ENCODE results near the gene ILF3. TPM values are rescaled to one million over a fixed set of nuclear protein-coding genes. Genes with fewer than 3 reads are reported as not detected.

The ILF3 gene
- total and polyA plus RNA-seq, 2 donors (not counting 3 experiments of a cell fraction or from before 2014, with no cell fraction given): 186 to 459 TPM

DNA sequence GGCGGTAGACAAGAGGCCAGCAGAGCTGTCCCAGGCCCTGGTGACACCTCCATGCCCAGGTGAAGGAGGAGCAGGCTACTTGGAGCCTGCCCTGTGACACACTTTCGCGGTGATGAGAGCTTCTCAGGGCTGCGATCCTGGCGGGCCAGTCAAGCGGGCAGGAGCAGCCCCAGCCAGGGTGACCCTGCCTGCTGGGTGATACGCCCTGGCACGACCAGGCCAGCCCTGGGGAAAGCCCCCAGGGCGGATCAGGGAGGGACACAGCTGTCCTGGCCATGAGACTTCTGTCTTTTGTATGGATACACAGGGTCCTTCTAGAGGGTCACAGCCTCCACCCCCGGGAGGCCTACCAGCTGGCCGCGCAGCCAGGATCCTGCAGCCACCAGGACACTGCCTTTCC, 76.8 kb downstream of the ILF3 start:
- Histone ChIP-seq H3K79me2 (ENCODE audit: control insufficient read depth, insufficient read depth, low read length) (peaks cover 84% of the 10 kb centered on the region), H3K36me3 (ENCODE audit: control insufficient read depth in 2 of 2, extremely low read depth in 1 of 2, insufficient read depth in 2 of 2, low read length in 2 of 2) (peaks cover 0 to 1% of the 10 kb centered on the region in 2 experiments), H3K4me2 (ENCODE audit: insufficient read depth, low read length) (no peak overlapping the region), H3K9me1 (replicated peaks; ENCODE audit: control insufficient read depth, extremely low read depth, insufficient read depth, low read length) (no peaks in the 10 kb centered on the region), H3K9ac (replicated peaks; ENCODE audit: extremely low read depth, insufficient read depth, low read length) (no peak overlapping the region), H3K27ac (ENCODE audit: insufficient read depth, low read depth, low read length) (no peak overlapping the region), H3K4me3 (replicated peaks in 1 of 3; ENCODE audit: insufficient read depth in 1 of 3, low read depth in 1 of 3, low read length in 3 of 3) (no peak overlapping the region), H3K27me3 (ENCODE audit: control insufficient read depth in 2 of 2, insufficient read depth in 2 of 2, low read length in 2 of 2) (no peaks in the 10 kb centered on the region), H3K9me3 (replicated peaks; ENCODE audit: control insufficient read depth, insufficient read depth, low read length) (no peaks in the 10 kb centered on the region), H2AFZ (ENCODE audit: low read depth, low read length) (no peak overlapping the region), H4K20me1 (replicated peaks; ENCODE audit: control insufficient read depth, extremely low read depth, insufficient read depth, low read length) (no peaks in the 10 kb centered on the region), H3K4me1 (ENCODE audit: control insufficient read depth, extremely low read depth, insufficient read depth, low read length) (no peaks in the 10 kb centered on the region)
- intact Hi-C loops (cut with micrococcal nuclease): no loop called here
- dilution Hi-C loops (cut with MboI; ENCODE audit: extremely low pct_ligation_motif_present, low sequenced_read_pairs): no loop called here
- POLR2A ChIA-PET: no interaction called here
- TF ChIP-seq, protein P1, sequence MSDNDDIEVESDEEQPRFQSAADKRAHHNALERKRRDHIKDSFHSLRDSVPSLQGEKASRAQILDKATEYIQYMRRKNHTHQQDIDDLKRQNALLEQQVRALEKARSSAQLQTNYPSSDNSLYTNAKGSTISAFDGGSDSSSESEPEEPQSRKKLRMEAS (IDR thresholded peaks at IDR 0.05; ENCODE audit: insufficient read depth, insufficient read length): no peak
- no peak for TF ChIP-seq MYC (IDR thresholded peaks at IDR 0.05; ENCODE audit: low read depth, low read length)
- no peak for TF ChIP-seq GATA2 (IDR thresholded peaks at IDR 0.05; ENCODE audit: insufficient read depth, insufficient read length, low read depth, low read length)
- no peak for TF ChIP-seq JUN (IDR thresholded peaks at IDR 0.05; ENCODE audit: borderline replicate concordance, insufficient read depth, insufficient read length, low read depth)
- CTCF ChIA-PET: interaction anchor here (0.7 to 1.6 kb wide), 3 partner anchors 13 to 133 kb away, joined by 3 to 6 read pairs (median 4); partner anchors contain the start of gene DNM2
- no TSS peak for BruUV-seq (replicated peaks)
- FAIRE-seq: no peak
- no peak for DNase-seq (ENCODE audit: low read depth, low spot score)

DNA sequence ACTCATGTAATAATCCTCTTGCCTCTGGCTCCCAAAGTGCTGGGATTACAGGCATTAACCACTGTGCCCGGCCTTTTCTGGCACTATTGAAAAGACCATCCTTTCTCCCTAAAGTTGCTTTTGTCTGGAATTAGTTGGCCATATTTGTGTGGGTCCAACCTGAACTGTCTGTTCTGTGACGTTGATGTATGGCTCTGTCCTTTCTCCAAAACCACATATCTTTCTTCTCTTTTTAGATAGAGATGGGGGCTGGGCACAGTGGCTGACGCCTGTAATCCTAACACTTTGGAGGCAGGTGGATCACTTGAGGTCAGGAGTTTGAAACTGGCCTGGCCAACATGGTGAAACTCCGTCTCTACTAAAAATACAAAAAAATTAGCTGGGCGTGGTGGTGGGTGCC, 81.6 kb downstream of the ILF3 start:
- Histone ChIP-seq H3K9me1 (replicated peaks; ENCODE audit: control insufficient read depth, extremely low read depth, insufficient read depth, low read length) (no peaks in the 10 kb centered on the region), H3K4me2 (ENCODE audit: insufficient read depth, low read length) (no peak overlapping the region), H4K20me1 (replicated peaks; ENCODE audit: control insufficient read depth, extremely low read depth, insufficient read depth, low read length) (no peaks in the 10 kb centered on the region), H3K79me2 (ENCODE audit: control insufficient read depth, insufficient read depth, low read length) (peaks cover 76% of the 10 kb centered on the region), H3K9ac (replicated peaks; ENCODE audit: extremely low read depth, insufficient read depth, low read length) (no peak overlapping the region), H3K9me3 (replicated peaks; ENCODE audit: control insufficient read depth, insufficient read depth, low read length) (no peaks in the 10 kb centered on the region), H3K4me1 (ENCODE audit: control insufficient read depth, extremely low read depth, insufficient read depth, low read length) (no peaks in the 10 kb centered on the region), H3K27me3 (ENCODE audit: control insufficient read depth in 2 of 2, insufficient read depth in 2 of 2, low read length in 2 of 2) (no peaks in the 10 kb centered on the region), H3K36me3 (ENCODE audit: control insufficient read depth in 2 of 2, extremely low read depth in 1 of 2, insufficient read depth in 2 of 2, low read length in 2 of 2) (peaks cover 0 to 1% of the 10 kb centered on the region in 2 experiments), H3K27ac (ENCODE audit: insufficient read depth, low read depth, low read length) (no peak overlapping the region), H2AFZ (ENCODE audit: low read depth, low read length) (no peak overlapping the region), H3K4me3 (replicated peaks in 1 of 3; ENCODE audit: insufficient read depth in 1 of 3, low read depth in 1 of 3, low read length in 3 of 3) (no peak overlapping the region)
- FAIRE-seq (no peak), DNase-seq (ENCODE audit: low read depth, low spot score) (no peak)
- dilution Hi-C loops (cut with MboI; ENCODE audit: extremely low pct_ligation_motif_present, low sequenced_read_pairs) (no loop called here), intact Hi-C loops (cut with micrococcal nuclease) (no loop called here)
- no TSS peak for BruUV-seq (replicated peaks)
- ChIA-PET POLR2A (no interaction called here), CTCF (interaction anchor here (1.4 kb wide), 1 partner anchor 18 kb away, joined by 7 read pairs; the partner anchor contains the start of gene DNM2)
- TF ChIP-seq POLR2A (IDR thresholded peaks at IDR 0.05; ENCODE audit: low read depth, low read length) (no peak), POLR2AphosphoS5 (IDR thresholded peaks at IDR 0.05; ENCODE audit: insufficient read depth, low read depth, low read length) (no peak), EZH2 (IDR thresholded peaks at IDR 0.05; ENCODE audit: borderline replicate concordance, low read depth, low read length, severe bottlenecking) (no peak), GATA2 (IDR thresholded peaks at IDR 0.05; ENCODE audit: insufficient read depth, insufficient read length, low read depth, low read length) (no peak), JUN (IDR thresholded peaks at IDR 0.05; ENCODE audit: borderline replicate concordance, insufficient read depth, insufficient read length, low read depth) (no peak), MYC (IDR thresholded peaks at IDR 0.05; ENCODE audit: low read depth, low read length) (no peak), FOS (IDR thresholded peaks at IDR 0.05; ENCODE audit: borderline replicate concordance, insufficient read depth, low read length) (no peak)
- TF ChIP-seq, protein P1 (IDR thresholded peaks at IDR 0.05; ENCODE audit: insufficient read depth, insufficient read length): no peak
- TF ChIP-seq, protein P2, sequence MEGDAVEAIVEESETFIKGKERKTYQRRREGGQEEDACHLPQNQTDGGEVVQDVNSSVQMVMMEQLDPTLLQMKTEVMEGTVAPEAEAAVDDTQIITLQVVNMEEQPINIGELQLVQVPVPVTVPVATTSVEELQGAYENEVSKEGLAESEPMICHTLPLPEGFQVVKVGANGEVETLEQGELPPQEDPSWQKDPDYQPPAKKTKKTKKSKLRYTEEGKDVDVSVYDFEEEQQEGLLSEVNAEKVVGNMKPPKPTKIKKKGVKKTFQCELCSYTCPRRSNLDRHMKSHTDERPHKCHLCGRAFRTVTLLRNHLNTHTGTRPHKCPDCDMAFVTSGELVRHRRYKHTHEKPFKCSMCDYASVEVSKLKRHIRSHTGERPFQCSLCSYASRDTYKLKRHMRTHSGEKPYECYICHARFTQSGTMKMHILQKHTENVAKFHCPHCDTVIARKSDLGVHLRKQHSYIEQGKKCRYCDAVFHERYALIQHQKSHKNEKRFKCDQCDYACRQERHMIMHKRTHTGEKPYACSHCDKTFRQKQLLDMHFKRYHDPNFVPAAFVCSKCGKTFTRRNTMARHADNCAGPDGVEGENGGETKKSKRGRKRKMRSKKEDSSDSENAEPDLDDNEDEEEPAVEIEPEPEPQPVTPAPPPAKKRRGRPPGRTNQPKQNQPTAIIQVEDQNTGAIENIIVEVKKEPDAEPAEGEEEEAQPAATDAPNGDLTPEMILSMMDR (IDR thresholded peaks at IDR 0.05; ENCODE audit: extremely low read depth in 1 of 2, insufficient read depth in 1 of 2, low read depth in 1 of 2, low read length in 2 of 2): no peak
